Loucy (cell line): ENCODE data around the gene KIAA1549.

Experiments
- H2AFZ ChIP-seq: fragments of 200-600 bp; sonication (generic); 2 replicates; pipeline ENCODE4 v1.6.0; 2016; ENCODE audit warnings: antibody characterized with exemption, mild to moderate bottlenecking, low read length, moderate library complexity
- H3F3A ChIP-seq: fragments of 200-600 bp; 2 replicates; pipeline ENCODE4 v1.6.0; 2016; ENCODE audit warnings: antibody characterized with exemption, low read depth, mild to moderate bottlenecking
- H3K27me3 ChIP-seq: fragments of 200-600 bp; sonication (generic); 2 replicates; pipeline ENCODE4 v1.6.1; 2014; ENCODE audit warnings: low read length, mild to moderate bottlenecking; ENCODE audit not compliant: insufficient read depth, poor library complexity, severe bottlenecking
- H3K36me3 ChIP-seq: fragments of 200-600 bp; sonication (generic); 2 replicates; pipeline ENCODE4 v1.6.1; 2016; ENCODE audit warnings: low read length; ENCODE audit not compliant: insufficient read depth
- H3K4me1 ChIP-seq: fragments of 200-600 bp; sonication (generic); 2 replicates; pipeline ENCODE4 v1.5.1; 2014; ENCODE audit warnings: low read length, mild to moderate bottlenecking; ENCODE audit not compliant: insufficient read depth, poor library complexity, severe bottlenecking
- H3K4me2 ChIP-seq: fragments of 200-600 bp; sonication (generic); 2 replicates; pipeline ENCODE4 v1.6.0; 2014; ENCODE audit warnings: antibody characterized with exemption, low read length, low read depth, mild to moderate bottlenecking; ENCODE audit not compliant: poor library complexity, severe bottlenecking
- H3K4me3 ChIP-seq: fragments of 200-600 bp; sonication (generic); 2 replicates; pipeline ENCODE4 v1.5.1; 2014; ENCODE audit warnings: low read length, mild to moderate bottlenecking, mixed read lengths; ENCODE audit not compliant: poor library complexity, severe bottlenecking
- H3K79me2 ChIP-seq: fragments of 200-600 bp; sonication (generic); 2 replicates; pipeline ENCODE4 v1.6.1; 2014; ENCODE audit warnings: low read length; ENCODE audit not compliant: insufficient read depth
- H3K9ac ChIP-seq: fragments of 200-600 bp; sonication (generic); 2 replicates; pipeline ENCODE4 v1.6.0; 2014; ENCODE audit warnings: mild to moderate bottlenecking, low read depth, low read length, moderate library complexity; ENCODE audit not compliant: poor library complexity, severe bottlenecking
- H3K9me2 ChIP-seq: fragments of 200-600 bp; sonication (generic); replicated peaks from 2 replicates; pipeline ENCODE4 v1.6.1; 2016; ENCODE audit warnings: low read depth, low read length, mixed read lengths
- H3K9me3 ChIP-seq: fragments of 200-600 bp; sonication (generic); 2 replicates; pipeline ENCODE4 v1.6.1; 2014; ENCODE audit warnings: mild to moderate bottlenecking, antibody characterized with exemption, low read length, low read depth; ENCODE audit not compliant: insufficient read depth
- H4K20me1 ChIP-seq: fragments of 200-600 bp; sonication (generic); 2 replicates; pipeline ENCODE4 v1.6.0; 2014; ENCODE audit warnings: antibody characterized with exemption, low read length, mild to moderate bottlenecking; ENCODE audit not compliant: insufficient read depth, poor library complexity, severe bottlenecking
- CTCF ChIP-seq: fragments of 200-600 bp; sonication (generic); conservative IDR thresholded peaks from 2 replicates; pipeline ENCODE4 v1.5.1; 2014; ENCODE audit warnings: mild to moderate bottlenecking, antibody characterized with exemption, low read length
- EZH2phosphoT487 ChIP-seq: fragments of 200-600 bp; IDR thresholded peaks from 2 replicates; pipeline ENCODE4 v1.6.1; 2018; ENCODE audit warnings: antibody characterized with exemption, mild to moderate bottlenecking, moderate library complexity, borderline replicate concordance

Gene KIAA1549

GRCh38 chr7:138887872-138888656 lies 93.1 kb downstream of the KIAA1549 start:
- TF ChIP-seq EZH2phosphoT487 (no peak), CTCF (no peak)
- Histone ChIP-seq H3K9ac (no peak overlapping the region), H2AFZ (no peak overlapping the region), H3K9me2 (no peaks in the 10 kb centered on the region), H3K4me2 (no peak overlapping the region), H3K4me3 (no peak overlapping the region), H3K4me1 (no peaks in the 10 kb centered on the region), H3F3A (no peaks in the 10 kb centered on the region), H3K36me3 (peaks cover 9% of the 10 kb centered on the region; the same call in 1 of the 2 replicates), H3K27me3 (no peaks in the 10 kb centered on the region), H3K79me2 (no peaks in the 10 kb centered on the region), H3K9me3 (no peaks in the 10 kb centered on the region), H4K20me1 (no peaks in the 10 kb centered on the region)

GRCh38 chr7:138887085-138887710 lies 94.0 kb downstream of the KIAA1549 start:
- no peaks in the 10 kb centered on the region for H3F3A ChIP-seq
- H3K9me2 ChIP-seq, result no peaks in the 10 kb centered on the region
- H2AFZ ChIP-seq, result no peak overlapping the region

GRCh38 chr7:138886501-138886917 lies 94.7 kb downstream of the KIAA1549 start:
- Histone ChIP-seq H4K20me1 (no peaks in the 10 kb centered on the region), H3K79me2 (no peaks in the 10 kb centered on the region), H3K27me3 (no peaks in the 10 kb centered on the region), H3F3A (no peaks in the 10 kb centered on the region), H3K4me2 (no peak overlapping the region), H3K9me3 (no peaks in the 10 kb centered on the region), H3K36me3 (no peaks in the 10 kb centered on the region; the same call in 1 of the 2 replicates), H3K9ac (no peak overlapping the region), H3K4me1 (no peaks in the 10 kb centered on the region), H3K9me2 (no peaks in the 10 kb centered on the region), H2AFZ (no peak overlapping the region), H3K4me3 (no peak overlapping the region)
- no peak for TF ChIP-seq EZH2phosphoT487
- peak; percentile 80 for TF ChIP-seq CTCF

More at GRCh38 chr7:138887085-138887710, 94.0 kb downstream of the KIAA1549 start:
- Histone ChIP-seq H3K9ac (no peak overlapping the region), H3K36me3 (peaks cover 2% of the 10 kb centered on the region; the same call in 1 of the 2 replicates), H3K79me2 (no peaks in the 10 kb centered on the region), H3K4me1 (no peaks in the 10 kb centered on the region), H3K4me3 (no peak overlapping the region), H3K27me3 (no peaks in the 10 kb centered on the region), H4K20me1 (no peaks in the 10 kb centered on the region), H3K9me3 (no peaks in the 10 kb centered on the region), H3K4me2 (no peak overlapping the region)
- TF ChIP-seq EZH2phosphoT487 (no peak), CTCF (no peak)
